ENCODE measurements around the gene COL4A1. TPM values are rescaled to one million over a fixed set of nuclear protein-coding genes. Genes with fewer than 3 reads are reported as not detected.

COL4A1 gene
- total RNA-seq, 2 experiments from 2014 or later, result 0.06 to 0.12 TPM

DNA sequence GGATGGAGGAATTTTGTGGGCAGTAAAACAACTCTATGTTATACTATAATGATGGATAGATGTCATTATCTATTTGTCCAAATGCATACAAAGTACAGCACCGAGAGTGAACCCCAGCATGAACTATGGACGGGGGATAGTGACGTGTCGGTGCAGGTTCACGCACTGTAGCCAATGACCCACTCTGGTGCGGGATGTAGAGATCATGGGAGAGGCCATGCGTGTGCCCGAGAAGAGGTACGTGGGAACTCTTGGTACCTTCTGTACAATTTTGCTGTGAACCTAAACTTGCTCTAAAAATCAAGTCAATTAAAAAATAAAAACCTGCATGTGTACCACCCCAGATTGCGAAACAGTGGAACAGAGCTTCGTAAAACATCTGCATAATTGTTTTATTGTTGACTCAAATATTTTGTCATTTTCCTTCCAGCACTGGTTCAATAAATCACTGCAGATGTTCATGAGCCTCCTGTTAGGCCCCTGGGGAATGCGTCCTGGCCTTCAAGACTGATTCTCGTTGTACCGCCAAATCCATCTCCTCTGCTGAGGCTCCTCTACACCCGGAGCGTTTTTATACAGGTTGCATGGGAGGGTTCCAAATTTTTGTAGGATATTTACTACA is 30.9 kb downstream of the COL4A1 start:
- no peak overlapping the region for H3K4me3 Mint-ChIP-seq
- POLR2A ChIA-PET, result no interaction called here

DNA sequence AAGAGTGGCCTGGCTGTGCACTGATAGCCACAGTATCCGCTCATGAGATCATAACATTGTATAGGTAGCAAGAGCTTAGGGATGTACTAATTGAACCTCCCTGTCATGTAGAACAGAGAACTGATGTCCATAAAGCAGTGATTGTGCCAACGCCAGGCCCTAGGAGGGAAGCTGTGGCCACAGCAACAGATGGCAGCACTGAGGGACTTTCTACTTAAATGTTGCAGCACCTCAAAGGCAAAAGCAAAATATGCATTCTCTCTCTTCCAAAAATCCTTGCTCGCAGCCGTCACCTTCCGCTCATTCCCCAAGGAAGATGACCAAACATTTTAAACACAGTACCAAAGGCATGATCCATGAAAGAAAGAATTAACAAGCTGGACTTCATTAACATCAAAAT is 32.3 kb downstream of the COL4A1 start:
- no peak for DNase-seq
- H3K4me1 Mint-ChIP-seq, result no peaks in the 10 kb centered on the region
- H3K9me3 Mint-ChIP-seq, result no peaks in the 10 kb centered on the region
- H3K36me3 Mint-ChIP-seq (ENCODE audit: low read depth), result no peaks in the 10 kb centered on the region
- H3K4me3 Mint-ChIP-seq, result no peak overlapping the region
- H3K27me3 Mint-ChIP-seq, result peaks cover 8% of the 10 kb centered on the region
- no peak overlapping the region for H3K27ac Mint-ChIP-seq
- POLR2A ChIA-PET, result no interaction called here
- CTCF ChIA-PET, result interaction anchor here (0.5 to 0.6 kb wide), 2 partner anchors 71 to 1490 kb away, joined by 3 read pairs; no protein-coding TSS in a partner anchor

More for the DNA sequence above, 30.9 kb downstream of the COL4A1 start:
- Mint-ChIP-seq H3K27ac (no peak overlapping the region), H3K4me1 (no peaks in the 10 kb centered on the region), H3K27me3 (peaks cover 3% of the 10 kb centered on the region), H3K9me3 (no peaks in the 10 kb centered on the region), H3K36me3 (ENCODE audit: low read depth) (no peaks in the 10 kb centered on the region)
- no peak for DNase-seq
- CTCF ChIA-PET, result no interaction called here

DNA sequence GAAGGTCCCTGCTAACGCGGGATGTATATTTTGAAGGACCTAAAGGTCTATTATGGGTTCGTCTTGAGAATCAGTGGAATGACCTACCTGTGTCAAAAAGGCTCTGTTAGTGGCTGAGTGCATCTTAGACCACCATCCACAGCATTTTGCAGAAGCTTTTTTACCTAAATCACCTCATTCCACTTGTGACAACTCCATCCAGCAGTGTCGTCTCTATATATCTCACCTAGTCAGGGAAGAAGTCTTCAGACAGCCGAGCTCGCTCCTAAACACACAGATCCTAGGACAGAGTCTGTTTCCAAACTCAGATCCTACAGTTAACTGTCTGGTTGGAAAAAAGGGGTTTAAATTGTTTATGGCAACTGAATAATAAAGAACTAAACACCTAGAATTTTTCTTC is 33.7 kb downstream of the COL4A1 start:
- DNase-seq, result no peak
- CTCF ChIA-PET, result no interaction called here
- POLR2A ChIA-PET, result no interaction called here
- Mint-ChIP-seq H3K27ac (no peak overlapping the region), H3K4me1 (no peaks in the 10 kb centered on the region), H3K4me3 (no peak overlapping the region), H3K27me3 (peaks cover 6% of the 10 kb centered on the region), H3K9me3 (no peaks in the 10 kb centered on the region), H3K36me3 (ENCODE audit: low read depth) (no peaks in the 10 kb centered on the region)

DNA sequence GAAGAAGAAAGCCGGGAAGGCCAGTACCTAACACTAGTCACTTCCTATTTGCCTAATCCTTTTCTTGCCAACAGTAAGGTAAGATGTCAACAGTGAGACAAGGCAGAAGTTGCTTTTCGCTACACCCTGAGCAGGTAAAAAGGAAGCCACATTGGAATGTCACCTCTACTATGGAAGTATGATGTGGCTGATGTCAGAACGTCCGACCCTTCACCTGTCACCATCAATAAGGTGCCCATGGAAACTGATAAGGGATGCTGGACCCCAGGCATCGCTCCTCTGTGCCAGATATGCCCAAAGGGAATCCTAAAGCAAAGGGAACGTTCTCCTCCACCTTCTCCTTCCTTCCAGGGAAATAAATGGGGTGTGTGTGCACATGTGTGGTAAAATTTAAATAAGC is 34.3 kb downstream of the COL4A1 start:
- CTCF ChIA-PET, result no interaction called here

DNA sequence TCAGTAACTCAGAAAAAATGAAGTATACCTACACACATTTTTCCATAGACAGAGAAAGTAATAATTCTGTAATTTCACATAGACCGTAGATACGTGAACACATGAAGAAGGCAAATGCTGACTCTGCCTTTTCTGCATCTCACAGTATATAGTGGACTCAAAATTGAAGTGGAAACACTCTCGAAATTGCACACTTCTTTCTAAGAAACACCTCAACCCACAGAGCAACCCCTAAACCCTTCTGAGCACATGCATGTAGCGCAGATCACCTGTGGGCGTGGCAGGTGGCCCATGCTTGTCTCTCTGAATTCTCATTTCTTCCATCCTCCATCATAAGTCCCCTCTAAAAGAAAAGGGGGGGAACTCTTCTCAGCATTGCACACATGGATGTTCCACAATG is 34.7 kb downstream of the COL4A1 start:
- no peaks in the 10 kb centered on the region for H3K9me3 Mint-ChIP-seq
- CTCF ChIA-PET, result no interaction called here
- peaks cover 6% of the 10 kb centered on the region for H3K27me3 Mint-ChIP-seq
- DNase-seq, result no peak
- H3K36me3 Mint-ChIP-seq (ENCODE audit: low read depth), result no peaks in the 10 kb centered on the region
- H3K4me3 Mint-ChIP-seq, result no peak overlapping the region
- H3K4me1 Mint-ChIP-seq, result no peaks in the 10 kb centered on the region
- POLR2A ChIA-PET, result no interaction called here
- H3K27ac Mint-ChIP-seq, result no peak overlapping the region

More for the DNA sequence above, 34.3 kb downstream of the COL4A1 start:
- no peaks in the 10 kb centered on the region for H3K36me3 Mint-ChIP-seq (ENCODE audit: low read depth)
- no peaks in the 10 kb centered on the region for H3K9me3 Mint-ChIP-seq
- no peak for DNase-seq
- no peak overlapping the region for H3K4me3 Mint-ChIP-seq
- no peaks in the 10 kb centered on the region for H3K4me1 Mint-ChIP-seq
- POLR2A ChIA-PET, result no interaction called here
- H3K27ac Mint-ChIP-seq, result no peak overlapping the region
- peaks cover 6% of the 10 kb centered on the region for H3K27me3 Mint-ChIP-seq

DNA sequence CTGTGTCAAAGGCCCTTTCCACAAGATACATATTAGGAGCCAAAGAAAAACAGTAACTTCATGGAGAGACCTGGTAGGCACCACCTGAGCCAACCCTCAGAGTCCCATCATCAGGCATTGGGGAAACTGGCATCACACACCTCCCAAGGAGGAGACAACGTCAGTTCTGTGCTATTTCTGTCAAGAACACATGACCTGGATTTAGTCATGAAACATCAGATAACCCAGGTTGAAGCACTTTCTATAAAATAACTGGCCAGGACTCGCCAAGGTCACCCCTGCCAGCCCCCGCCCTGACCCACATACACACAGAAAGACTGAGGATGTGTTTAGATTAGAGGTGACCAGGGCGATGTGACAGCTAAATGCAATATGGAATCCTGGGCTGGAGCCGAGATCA is 35.6 kb downstream of the COL4A1 start:
- no peak for DNase-seq
- ChIA-PET CTCF (no interaction called here), POLR2A (no interaction called here)
- no peaks in the 10 kb centered on the region for H3K9me3 Mint-ChIP-seq
- no peak overlapping the region for H3K27ac Mint-ChIP-seq
- no peaks in the 10 kb centered on the region for H3K36me3 Mint-ChIP-seq (ENCODE audit: low read depth)
- H3K27me3 Mint-ChIP-seq, result peaks cover 10% of the 10 kb centered on the region
- no peak overlapping the region for H3K4me3 Mint-ChIP-seq
- H3K4me1 Mint-ChIP-seq, result no peaks in the 10 kb centered on the region

DNA sequence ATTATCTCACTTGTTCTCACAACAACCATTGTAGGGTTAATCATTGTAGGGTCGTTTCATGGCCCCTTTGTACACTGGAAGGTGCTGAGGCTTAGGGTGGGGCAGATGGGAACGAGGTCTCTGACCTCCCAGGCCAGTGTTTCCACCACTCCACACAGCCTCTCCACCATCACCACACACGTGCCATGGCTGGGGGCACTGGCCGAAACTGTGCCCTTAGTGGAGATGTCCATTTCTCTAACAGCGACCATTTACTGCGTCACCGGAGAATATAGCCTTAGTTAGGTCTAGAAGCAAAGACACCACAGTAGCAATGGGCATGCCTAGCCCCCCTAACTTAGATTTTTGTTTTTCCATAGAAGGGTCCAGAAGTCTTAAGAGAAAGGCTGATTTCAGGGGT is 36.5 kb downstream of the COL4A1 start:
- Mint-ChIP-seq H3K9me3 (no peaks in the 10 kb centered on the region), H3K4me1 (no peaks in the 10 kb centered on the region), H3K27ac (no peak overlapping the region), H3K27me3 (peaks cover 10% of the 10 kb centered on the region), H3K4me3 (no peak overlapping the region), H3K36me3 (ENCODE audit: low read depth) (no peaks in the 10 kb centered on the region)
- DNase-seq, result no peak
- CTCF ChIA-PET, result no interaction called here
- POLR2A ChIA-PET, result no interaction called here

DNA sequence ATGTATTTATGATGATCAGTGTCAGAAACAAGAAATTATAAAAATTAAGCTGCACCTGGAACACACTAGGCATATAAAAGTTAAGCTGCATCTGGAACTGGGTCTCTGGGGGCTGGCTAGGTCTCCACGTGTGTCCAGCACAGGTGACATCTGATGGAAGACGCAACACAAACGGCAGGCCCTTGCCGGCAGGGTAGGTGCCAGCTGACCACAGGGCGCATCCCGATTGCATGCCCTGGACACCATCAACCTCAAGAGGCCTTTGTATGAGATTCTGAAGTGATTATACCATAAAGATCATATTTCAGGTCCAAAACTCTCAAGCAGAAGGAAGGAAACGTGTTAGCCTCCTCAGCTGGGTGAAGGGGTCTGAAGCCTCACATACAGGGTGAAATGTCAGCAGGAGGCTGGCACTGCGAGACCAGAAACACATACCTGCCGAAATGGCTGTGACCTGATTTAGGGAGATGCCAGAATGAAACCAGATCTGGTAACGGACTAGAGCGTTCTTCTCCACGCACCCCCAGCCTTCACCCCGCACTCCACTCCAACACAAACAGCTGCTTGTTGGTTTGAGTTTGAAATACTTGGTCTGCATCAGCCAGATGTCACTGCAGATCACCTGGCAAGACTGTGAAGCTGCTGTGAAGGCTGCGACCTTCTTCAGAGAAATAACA is 37.3 kb downstream of the COL4A1 start:
- H3K9me3 Mint-ChIP-seq, result no peaks in the 10 kb centered on the region
- no peak overlapping the region for H3K27ac Mint-ChIP-seq
- no peak for DNase-seq
- ChIA-PET POLR2A (no interaction called here), CTCF (no interaction called here)
- H3K27me3 Mint-ChIP-seq, result peaks cover 14% of the 10 kb centered on the region
- no peak overlapping the region for H3K4me3 Mint-ChIP-seq
- no peaks in the 10 kb centered on the region for H3K4me1 Mint-ChIP-seq
- H3K36me3 Mint-ChIP-seq (ENCODE audit: low read depth), result no peaks in the 10 kb centered on the region

DNA sequence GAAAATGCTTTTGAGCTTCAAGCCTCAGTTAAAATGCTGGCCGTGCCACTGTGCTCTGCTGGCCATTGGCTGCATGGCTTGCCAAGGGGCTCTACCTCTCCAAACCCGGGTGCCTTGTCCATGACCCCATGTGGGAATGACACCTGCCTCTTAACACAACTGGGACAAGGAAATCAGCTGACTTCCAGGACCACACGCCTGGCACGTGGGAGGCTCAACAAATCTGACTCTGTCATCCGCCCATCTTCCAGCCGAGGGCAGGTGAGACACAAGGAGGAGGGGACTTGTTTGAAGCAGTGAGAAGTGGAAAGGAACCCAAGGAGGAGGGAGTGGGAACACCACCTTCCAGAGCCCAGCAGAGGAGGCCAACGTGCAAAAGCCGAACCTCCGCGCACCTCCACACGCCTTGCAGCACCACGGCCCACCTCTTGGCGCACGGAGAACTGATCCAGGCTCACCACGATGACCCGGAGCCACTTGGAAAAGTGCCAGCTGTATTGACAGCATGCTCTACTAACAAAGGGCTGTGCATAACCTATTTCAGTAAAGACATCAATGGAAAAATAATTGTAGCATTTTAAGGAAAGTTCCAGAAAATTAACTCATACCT is 38.3 kb downstream of the COL4A1 start:
- no peak for DNase-seq
- Mint-ChIP-seq H3K9me3 (no peaks in the 10 kb centered on the region), H3K4me1 (no peaks in the 10 kb centered on the region), H3K27me3 (peaks cover 14% of the 10 kb centered on the region), H3K4me3 (no peak overlapping the region), H3K36me3 (ENCODE audit: low read depth) (no peaks in the 10 kb centered on the region), H3K27ac (no peak overlapping the region)
- ChIA-PET CTCF (interaction anchor here (1.5 kb wide), 1 partner anchor 9 kb away, joined by 3 read pairs; no protein-coding TSS in a partner anchor), POLR2A (no interaction called here)

DNA sequence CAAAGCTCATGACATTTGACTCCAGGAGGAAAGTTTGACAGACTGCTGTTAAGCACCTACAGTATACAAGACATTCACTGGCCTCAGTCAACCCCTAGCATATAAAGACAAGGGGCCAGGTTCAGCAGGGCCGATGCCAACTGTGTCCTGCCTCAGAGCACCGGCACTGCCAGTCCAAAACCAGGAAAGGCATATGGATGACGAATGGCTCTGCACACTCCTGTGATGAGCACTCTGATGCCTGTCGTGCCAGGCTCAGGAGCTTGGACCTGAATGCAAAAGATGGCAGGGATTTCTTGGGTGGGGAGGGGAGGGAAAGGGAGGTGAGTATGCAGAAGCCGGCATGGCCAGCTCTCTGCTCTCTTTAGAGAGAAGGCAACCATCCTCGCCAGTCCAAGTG is 38.9 kb downstream of the COL4A1 start:
- no peak for DNase-seq
- no peaks in the 10 kb centered on the region for H3K36me3 Mint-ChIP-seq (ENCODE audit: low read depth)
- no peaks in the 10 kb centered on the region for H3K4me1 Mint-ChIP-seq
- CTCF ChIA-PET, result interaction anchor here (1.5 kb wide), 1 partner anchor 10 kb away, joined by 3 read pairs; no protein-coding TSS in a partner anchor
- POLR2A ChIA-PET, result no interaction called here
- no peaks in the 10 kb centered on the region for H3K9me3 Mint-ChIP-seq
- no peak overlapping the region for H3K27ac Mint-ChIP-seq
- peaks cover 14% of the 10 kb centered on the region for H3K27me3 Mint-ChIP-seq
- H3K4me3 Mint-ChIP-seq, result no peak overlapping the region

DNA sequence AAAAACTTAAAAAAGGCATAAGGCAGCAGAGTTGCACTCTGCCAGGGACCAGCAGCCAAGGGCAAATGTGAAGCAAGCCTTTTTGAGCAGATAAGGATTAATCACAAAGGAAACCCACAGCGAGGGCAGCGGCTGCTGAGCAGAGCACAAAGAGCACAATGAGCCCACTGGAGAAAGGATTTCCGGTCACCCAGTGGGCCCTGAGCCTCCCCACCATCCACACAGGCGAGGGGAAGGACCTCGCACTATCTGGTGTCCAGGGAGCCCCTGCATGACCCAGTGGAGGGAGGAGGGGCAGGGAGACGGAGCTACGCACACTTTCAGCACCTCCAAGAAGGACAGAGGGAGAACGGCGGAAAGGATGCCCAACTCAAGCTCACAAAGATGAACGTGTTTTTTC is 40.0 kb downstream of the COL4A1 start:
- ChIA-PET CTCF (no interaction called here), POLR2A (interaction anchor here (0.6 kb wide), 1 partner anchor 91 kb away, joined by 3 read pairs; no protein-coding TSS in a partner anchor)
- Mint-ChIP-seq H3K27ac (no peak overlapping the region), H3K9me3 (no peaks in the 10 kb centered on the region), H3K4me3 (no peak overlapping the region), H3K27me3 (peaks cover 14% of the 10 kb centered on the region), H3K4me1 (no peaks in the 10 kb centered on the region), H3K36me3 (ENCODE audit: low read depth) (no peaks in the 10 kb centered on the region)
- no peak for DNase-seq

DNA sequence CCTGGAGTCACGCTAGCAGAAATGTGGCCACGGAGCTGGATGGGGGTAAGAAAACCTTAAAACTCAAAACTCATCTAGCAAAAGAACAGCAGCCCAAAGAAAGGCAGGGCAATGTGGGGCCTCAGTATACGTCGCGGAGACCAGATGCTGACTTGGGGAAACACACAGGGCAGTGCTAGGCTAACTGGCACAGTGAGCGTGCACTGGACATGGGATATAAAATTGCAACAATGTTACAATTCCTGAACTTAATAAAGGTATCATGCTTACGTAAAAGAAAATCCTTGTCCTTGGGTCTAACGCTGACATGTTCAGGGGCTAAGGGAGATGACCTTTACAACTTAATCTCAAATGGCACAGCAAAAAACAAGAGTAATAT is 40.5 kb downstream of the COL4A1 start:
- POLR2A ChIA-PET, result no interaction called here
- Mint-ChIP-seq H3K4me3 (no peak overlapping the region), H3K27ac (no peak overlapping the region), H3K9me3 (no peaks in the 10 kb centered on the region), H3K4me1 (no peaks in the 10 kb centered on the region), H3K27me3 (peaks cover 14% of the 10 kb centered on the region), H3K36me3 (ENCODE audit: low read depth) (no peaks in the 10 kb centered on the region)
- CTCF ChIA-PET, result no interaction called here
- DNase-seq, result no peak

DNA sequence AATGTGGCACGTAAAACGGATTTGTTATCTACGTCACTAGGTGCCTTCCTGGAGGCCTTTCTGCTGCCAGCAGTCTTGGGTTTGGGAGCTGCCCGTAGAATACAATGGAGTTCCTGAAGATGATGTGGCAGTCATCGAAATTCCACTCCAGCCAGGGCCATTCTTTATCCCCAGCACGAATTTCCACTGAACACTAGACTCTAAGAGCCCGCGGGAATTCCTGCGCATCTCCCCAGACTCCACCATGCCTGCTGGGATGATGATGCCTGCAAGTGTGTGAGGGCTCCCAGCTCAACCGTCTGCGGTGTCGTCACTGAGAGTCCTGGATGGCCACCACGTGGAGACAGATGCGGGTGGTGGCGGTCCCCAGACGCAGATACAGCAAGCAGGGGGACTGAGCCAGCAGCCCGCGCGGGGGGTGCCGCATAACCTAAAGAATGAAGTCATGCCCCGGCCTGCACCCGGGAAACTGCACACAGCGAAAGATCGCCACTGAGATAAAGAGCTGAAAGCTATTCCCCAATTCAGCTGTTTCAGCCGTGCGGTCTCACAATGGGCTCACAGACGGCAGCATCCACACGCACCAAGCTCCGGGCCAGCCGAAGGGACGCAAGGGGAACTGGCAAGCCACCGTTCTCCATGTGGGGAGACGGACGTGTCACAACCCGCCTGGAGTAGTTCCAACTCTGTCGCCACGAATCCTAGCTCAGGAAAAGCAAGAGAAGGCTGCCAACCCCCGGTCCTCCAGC is 41.1 kb downstream of the COL4A1 start:
- Mint-ChIP-seq H3K27me3 (peaks cover 14% of the 10 kb centered on the region), H3K9me3 (no peaks in the 10 kb centered on the region), H3K36me3 (ENCODE audit: low read depth) (no peaks in the 10 kb centered on the region), H3K4me3 (no peak overlapping the region), H3K27ac (no peak overlapping the region), H3K4me1 (no peaks in the 10 kb centered on the region)
- POLR2A ChIA-PET, result interaction anchor here (0.7 kb wide), 1 partner anchor 1306 kb away, joined by 4 read pairs; no protein-coding TSS in a partner anchor
- CTCF ChIA-PET, result no interaction called here
- no peak for DNase-seq
